Head of caudate nucleus (tissue), 42 donors: ENCODE measurements around the gene ATOSA.

ENCODE experiments used
- DNase-seq, 42 donors: peaks; one replicate each; pipeline versions ENCODE4 v3.0.0 to v3.0.0-alpha.2; 2020 to 2021; ENCODE audit warnings: mixed read lengths in 7 of 42
- intact Hi-C: fragments of 100-400 bp; cut with DNase I; formaldehyde crosslinking; loops from one replicate; pipeline ENCODE4 v1.15.0; 2022

Gene ATOSA

GRCh38 chr15:52679232-52680040, at the start of gene ATOSA:
ATOSA (minus strand) TSS chr15:52679388; CDS start chr15:52678021, 1,367 bp downstream.
- intact Hi-C loops = loop anchor here (2.0 to 5.0 kb wide), 2 partner anchors 107 to 151 kb away; partner anchors contain the start of gene MYO5A

DNA sequence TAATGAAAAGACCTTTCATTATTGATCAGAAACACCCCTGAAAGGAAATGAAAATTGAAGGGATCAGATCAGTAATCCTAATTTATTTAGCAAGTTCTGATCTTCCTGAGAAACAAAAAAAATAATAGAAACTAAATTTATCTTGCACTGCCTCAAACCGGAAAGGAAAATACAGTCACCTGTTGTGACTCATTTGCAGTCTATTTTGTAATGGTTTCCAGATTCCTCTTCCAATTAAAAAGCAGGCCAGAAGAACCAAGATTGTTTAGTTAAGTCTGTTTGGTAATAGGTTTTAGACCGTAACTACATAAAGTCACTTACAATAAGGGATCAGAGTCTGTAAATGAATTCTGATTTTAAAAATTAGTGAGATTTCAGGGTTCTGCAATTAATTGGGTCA, 49.7 kb upstream of the ATOSA start:
- intact Hi-C loops = no loop called here

More at GRCh38 chr15:52679232-52680040, at the start of gene ATOSA:
- DNase-seq = peak; percentile 94 to 99 (median 97)

DNA sequence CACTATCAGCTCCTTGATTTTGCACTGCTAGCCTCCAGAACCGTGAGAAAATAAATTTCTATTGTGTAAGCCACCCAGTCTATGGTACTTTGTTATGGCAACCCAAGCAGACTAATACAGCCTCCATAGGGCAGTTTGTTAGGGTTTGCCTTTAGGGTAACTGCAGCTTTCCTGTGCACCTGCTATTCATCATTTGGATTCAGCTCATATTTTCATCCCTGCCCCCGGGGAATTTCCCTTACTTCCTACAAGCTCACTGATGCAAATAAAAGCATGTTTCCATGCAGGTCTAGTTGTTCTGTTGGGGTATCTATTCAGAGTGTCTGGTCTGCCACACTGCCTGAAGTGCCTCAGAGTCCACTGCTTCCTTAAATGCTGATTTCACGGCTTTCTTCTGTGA, 48.6 kb upstream of the ATOSA start:
- no peak for DNase-seq
- intact Hi-C loops = no loop called here

More for the DNA sequence above, 49.7 kb upstream of the ATOSA start:
- DNase-seq = no peak

DNA sequence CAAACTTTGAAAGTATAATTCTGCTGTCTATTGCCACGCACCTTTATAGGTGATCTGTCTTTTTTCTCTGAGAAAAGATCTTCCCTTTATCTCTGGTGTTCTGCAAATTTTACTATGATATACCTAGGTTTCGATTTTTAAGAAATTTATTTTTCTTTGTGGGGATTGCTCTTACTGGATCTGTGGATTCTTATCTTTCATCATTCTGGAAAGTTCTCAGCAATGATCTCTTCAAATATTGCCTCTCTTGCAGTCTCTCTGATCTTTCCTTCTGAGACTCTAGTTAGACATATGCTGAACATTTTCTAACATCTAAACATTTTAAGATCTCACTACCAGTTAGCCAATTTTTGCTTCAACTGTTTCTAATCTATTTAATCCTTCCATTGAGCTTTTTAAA, 47.0 kb upstream of the ATOSA start:
- intact Hi-C loops = no loop called here
- no peak for DNase-seq

DNA sequence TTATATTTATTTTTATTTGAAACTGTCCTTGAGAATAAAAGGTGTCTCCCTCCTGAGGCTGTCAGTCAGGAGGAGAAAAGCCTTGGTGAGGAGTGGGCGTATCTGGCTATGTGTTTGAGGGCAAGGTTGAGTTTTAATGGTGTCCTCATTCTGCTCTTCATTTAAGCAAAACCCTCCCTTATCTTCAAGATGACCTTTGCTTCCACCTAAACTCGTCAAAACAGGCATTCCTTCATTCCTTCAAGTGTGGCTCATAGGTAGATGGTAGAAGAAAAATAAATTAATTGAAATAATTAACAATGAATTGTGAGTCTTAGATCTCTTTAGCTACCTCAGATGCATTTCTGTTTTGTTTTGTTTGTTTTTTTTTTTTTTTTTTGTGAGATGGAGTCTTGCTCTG, 39.4 kb upstream of the ATOSA start:
- no peak for DNase-seq
- intact Hi-C loops = no loop called here

- intact Hi-C loops = no loop called here
- DNase-seq = no peak
Observed at GRCh38 chr15:52717924-52718323, 38.7 kb upstream of the ATOSA start.

DNA sequence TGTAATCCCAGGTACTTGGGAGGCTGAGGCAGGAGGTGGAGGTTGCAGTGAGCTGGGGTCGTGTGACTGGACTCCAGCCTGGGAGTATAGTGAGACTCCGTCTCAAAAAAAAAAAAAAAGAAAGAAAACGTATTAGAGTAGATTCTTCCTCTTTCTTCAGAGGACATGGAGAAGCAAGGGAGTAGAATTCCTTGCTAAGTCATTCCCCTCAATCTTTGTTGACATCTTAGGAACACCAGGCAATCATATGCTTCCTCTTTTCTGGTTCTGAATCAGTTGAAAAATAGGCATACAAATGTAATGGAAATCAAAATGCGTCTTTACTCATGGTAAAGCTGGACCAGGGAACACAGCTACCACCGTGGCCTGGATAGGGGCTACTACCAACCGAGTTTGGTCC, 38.3 kb upstream of the ATOSA start:
- intact Hi-C loops = no loop called here
- DNase-seq = no peak

DNA sequence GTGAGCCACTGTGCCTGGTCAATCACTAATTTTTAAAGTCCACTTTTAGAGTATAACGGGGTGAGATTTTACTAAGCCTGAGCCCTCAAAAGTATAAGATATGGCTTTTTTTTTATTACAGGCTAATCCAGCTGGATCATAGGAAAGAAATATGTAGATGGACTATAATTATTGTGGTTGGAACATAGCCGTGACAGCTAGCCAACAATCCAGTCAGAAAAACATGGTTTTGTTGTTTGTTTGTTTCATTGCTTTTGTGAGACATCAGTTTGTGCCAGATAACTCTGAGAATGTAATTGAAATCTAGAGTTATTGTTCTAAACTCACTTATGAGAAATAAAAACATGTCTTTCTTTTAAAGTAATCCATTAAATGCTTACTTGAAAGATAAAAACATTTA, 37.3 kb upstream of the ATOSA start:
- intact Hi-C loops = no loop called here
- DNase-seq = no peak

DNA sequence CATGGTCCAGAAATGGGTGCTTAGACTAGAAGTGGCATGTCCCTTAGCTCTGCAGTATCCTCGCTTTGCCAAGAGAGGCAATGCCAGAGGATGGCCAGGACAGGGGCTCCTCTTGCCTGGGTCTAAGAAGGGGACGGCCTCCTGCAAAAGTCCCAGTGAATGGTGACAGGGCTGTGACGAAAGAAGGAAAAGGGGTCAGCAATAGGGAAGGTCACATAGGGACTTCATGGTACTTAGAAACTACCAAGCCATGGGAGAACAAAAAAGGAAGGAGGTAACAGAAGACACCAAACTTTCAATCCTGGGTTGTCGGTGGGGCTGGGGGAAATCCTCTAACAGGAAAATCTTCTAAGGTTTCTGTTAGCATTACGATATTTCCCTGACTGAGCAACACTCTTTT, 36.2 kb upstream of the ATOSA start:
- intact Hi-C loops = no loop called here
- DNase-seq = no peak

DNA sequence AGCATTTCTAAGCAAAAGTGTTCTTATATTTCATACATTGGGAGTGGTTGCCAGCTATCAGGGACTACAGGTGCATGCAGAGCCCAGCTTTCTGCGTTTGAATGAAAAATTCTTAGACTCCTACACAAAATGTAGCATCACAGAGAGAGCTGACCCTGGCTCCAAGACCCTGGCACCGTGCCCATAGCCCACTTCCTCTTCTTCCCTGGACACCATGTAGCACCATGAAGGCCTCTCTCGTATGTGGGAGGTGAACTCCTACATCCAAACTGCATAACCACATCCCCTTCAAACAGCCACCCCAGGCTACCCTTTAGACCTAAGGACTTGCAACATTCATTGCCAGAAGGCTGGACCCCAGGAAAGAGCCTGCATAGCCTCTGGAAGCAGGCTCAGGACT, 35.8 kb upstream of the ATOSA start:
- intact Hi-C loops = no loop called here
- DNase-seq = no peak

- DNase-seq = no peak
- intact Hi-C loops = no loop called here
Observed at GRCh38 chr15:52710708-52711389, 31.7 kb upstream of the ATOSA start.

DNA sequence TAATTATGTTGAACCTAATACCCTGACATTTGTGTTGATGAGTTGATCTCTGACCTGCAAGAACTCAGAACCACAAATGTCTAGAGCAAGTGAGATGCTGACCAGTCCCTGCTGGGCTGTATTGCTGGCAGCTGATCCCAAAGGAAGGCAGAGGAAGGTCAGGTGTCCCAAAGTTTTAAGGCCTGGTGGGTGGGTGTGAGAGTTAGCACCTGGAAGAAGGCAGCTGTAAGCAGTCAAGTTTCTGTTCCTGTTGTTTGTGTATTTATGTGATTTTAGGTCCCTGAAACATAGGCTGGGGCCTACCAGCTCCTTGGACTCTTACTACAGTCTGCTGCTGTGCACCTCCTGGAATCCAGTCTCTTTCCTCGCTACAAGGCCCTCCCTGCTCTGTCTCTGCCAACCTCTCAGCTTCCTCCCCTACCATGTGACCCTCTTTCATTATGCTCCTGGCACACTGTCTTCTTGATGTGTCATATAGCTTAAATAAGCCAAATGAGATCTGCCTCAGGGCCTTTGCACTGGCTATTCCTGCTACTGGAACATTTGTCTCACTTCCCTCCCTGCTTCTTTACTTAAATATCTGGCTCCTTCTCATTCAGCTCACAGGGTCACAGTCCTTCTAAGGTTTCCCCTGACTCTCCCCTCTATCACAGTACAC, 31.0 kb upstream of the ATOSA start:
- intact Hi-C loops = no loop called here

GRCh38 chr15:52709187-52709981, 30.2 kb upstream of the ATOSA start:
- intact Hi-C loops = no loop called here
- peak in 1 of 42 donors; percentile 30 for DNase-seq

More for the DNA sequence above, 31.0 kb upstream of the ATOSA start:
- DNase-seq = no peak

- DNase-seq = no peak
- intact Hi-C loops = no loop called here
Observed at GRCh38 chr15:52706091-52706490, 26.9 kb upstream of the ATOSA start.

GRCh38 chr15:52702390-52702789, 23.2 kb upstream of the ATOSA start:
- intact Hi-C loops = no loop called here
- DNase-seq = no peak

GRCh38 chr15:52699457-52699856, 20.3 kb upstream of the ATOSA start:
- intact Hi-C loops = no loop called here
- no peak for DNase-seq

DNA sequence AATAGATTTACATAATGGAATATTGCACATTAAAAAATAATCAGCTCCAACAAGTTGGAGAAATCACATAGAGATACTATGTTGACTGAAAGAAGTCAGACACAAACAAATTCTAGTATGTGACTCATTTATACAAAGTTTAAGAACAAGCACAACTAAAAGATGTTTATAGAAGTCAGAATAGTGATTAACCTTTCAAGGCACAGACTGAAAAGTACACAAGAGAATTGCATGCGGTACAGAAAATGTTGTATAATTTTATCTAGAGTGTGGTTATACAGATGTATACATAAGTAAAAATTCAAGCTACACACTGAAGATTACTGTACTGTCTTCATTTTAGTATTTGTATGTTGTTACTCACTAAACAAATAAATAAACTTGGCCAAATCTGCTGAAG, 19.3 kb upstream of the ATOSA start:
- DNase-seq = no peak
- intact Hi-C loops = no loop called here

GRCh38 chr15:52697051-52697450, 17.9 kb upstream of the ATOSA start:
- intact Hi-C loops = no loop called here
- no peak for DNase-seq

DNA sequence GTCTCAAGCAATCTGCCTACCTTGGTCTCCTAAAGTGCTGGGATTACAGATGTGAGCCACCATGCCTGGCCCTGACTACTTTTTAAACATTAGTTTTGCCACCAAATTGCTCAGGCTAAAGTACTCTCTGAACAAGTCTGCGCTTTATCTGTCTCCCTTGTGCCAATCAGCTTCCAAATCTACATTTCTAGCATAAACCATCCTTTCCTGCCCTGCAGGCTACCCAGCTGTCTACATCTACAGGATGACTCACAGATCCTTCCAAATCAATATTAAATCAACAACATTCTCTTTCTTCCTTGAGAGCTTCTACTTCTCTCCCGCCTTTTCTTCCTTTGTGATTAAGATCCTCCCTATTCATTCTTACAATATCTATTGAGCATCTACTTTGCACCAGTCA, 16.0 kb upstream of the ATOSA start:
- intact Hi-C loops = no loop called here
- no peak for DNase-seq
